SU-DHL-6 (cell line): ENCODE measurements around the gene GSTO1.

ENCODE experiments used
- H2AFZ ChIP-seq: fragments of 200-600 bp; sonication (generic); 2 replicates; pipeline ENCODE4 v1.6.1; 2014; ENCODE audit warnings: low read depth, mild to moderate bottlenecking, moderate library complexity, mixed read lengths, antibody characterized with exemption, low read length; ENCODE audit not compliant: severe bottlenecking
- H3F3A ChIP-seq: fragments of 200-600 bp; shearing (Covaris generic); 2 replicates; pipeline ENCODE4 v1.6.0; 2016; ENCODE audit warnings: antibody characterized with exemption, mild to moderate bottlenecking; ENCODE audit not compliant: insufficient read depth
- H3K27ac ChIP-seq: fragments of 200-600 bp; sonication (generic); 2 replicates; pipeline ENCODE4 v1.5.1; 2016; ENCODE audit warnings: low read depth, mild to moderate bottlenecking, low read length, moderate library complexity, mixed read lengths
- H3K27me3 ChIP-seq: fragments of 200-600 bp; sonication (generic), shearing (Covaris generic); 2 replicates; pipeline ENCODE4 v1.6.0; 2014; ENCODE audit warnings: mild to moderate bottlenecking, low read length
- H3K36me3 ChIP-seq: fragments of 200-600 bp; sonication (generic); 2 replicates; pipeline ENCODE4 v1.6.1; 2014; ENCODE audit warnings: mild to moderate bottlenecking, low read length, mixed read lengths
- H3K4me2 ChIP-seq: fragments of 300-600, 200-600 bp; shearing (Covaris generic), sonication (generic); 2 replicates; pipeline ENCODE4 v1.6.0; 2014; ENCODE audit warnings: low read length, low read depth, mild to moderate bottlenecking; ENCODE audit not compliant: poor library complexity, severe bottlenecking
- H3K4me3 ChIP-seq: fragments of 200-600 bp; sonication (generic); 2 replicates; pipeline ENCODE4 v1.5.1; 2014; ENCODE audit warnings: antibody characterized with exemption, low read length, mild to moderate bottlenecking, mixed read lengths; ENCODE audit not compliant: insufficient read depth, poor library complexity, severe bottlenecking
- H3K79me2 ChIP-seq: fragments of 200-600 bp; sonication (generic); 2 replicates; pipeline ENCODE4 v1.6.1; 2014; ENCODE audit warnings: mild to moderate bottlenecking, low read length, moderate library complexity; ENCODE audit not compliant: insufficient read depth
- H3K9ac ChIP-seq: fragments of 200-600 bp; sonication (generic); 2 replicates; pipeline ENCODE4 v1.7.0; 2014; ENCODE audit warnings: mild to moderate bottlenecking, low read length
- H3K9me2 ChIP-seq: fragments of 200-600 bp; sonication (generic); replicated peaks from 2 replicates; pipeline ENCODE4 v1.6.1; 2014; ENCODE audit warnings: low read length; ENCODE audit not compliant: insufficient read depth
- H3K9me3 ChIP-seq: fragments of 200-600 bp; sonication (generic); 2 replicates; pipeline ENCODE4 v1.6.1; 2014; ENCODE audit warnings: low read length, mixed read lengths; ENCODE audit not compliant: insufficient read depth
- H4K20me1 ChIP-seq: fragments of 200-600 bp; sonication (generic); 2 replicates; pipeline ENCODE4 v1.6.1; 2014; ENCODE audit warnings: low read depth, mild to moderate bottlenecking, antibody characterized with exemption, low read length, moderate library complexity, mixed read lengths
- EZH2phosphoT487 ChIP-seq: fragments of 200-600 bp; sonication (generic), shearing (Covaris generic); conservative IDR thresholded peaks from 2 replicates; pipeline ENCODE4 v1.6.1; 2018; ENCODE audit warnings: mild to moderate bottlenecking, antibody characterized with exemption, low read length, moderate library complexity, mixed read lengths
- TF ChIP-seq, protein P1 (sequence below): fragments of 200-600 bp; sonication (generic); IDR thresholded peaks from one replicate; pipeline ENCODE4 v1.5.1; 2017; ENCODE audit warnings: antibody characterized with exemption, mild to moderate bottlenecking, low read length, moderate library complexity; ENCODE audit not compliant: insufficient read depth, poor library complexity, severe bottlenecking

GSTO1 gene

DNA sequence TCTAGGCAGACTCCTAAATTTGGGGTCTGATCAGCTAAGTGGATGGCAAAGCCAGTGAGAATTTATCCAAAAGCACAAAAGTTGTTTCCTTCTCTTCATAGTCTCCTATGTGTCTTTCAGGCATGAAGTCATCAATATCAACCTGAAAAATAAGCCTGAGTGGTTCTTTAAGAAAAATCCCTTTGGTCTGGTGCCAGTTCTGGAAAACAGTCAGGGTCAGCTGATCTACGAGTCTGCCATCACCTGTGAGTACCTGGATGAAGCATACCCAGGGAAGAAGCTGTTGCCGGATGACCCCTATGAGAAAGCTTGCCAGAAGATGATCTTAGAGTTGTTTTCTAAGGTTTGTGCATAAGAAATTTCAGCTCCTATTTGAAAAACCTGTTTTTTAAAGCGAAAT lies 4.8 kb downstream of the GSTO1 start:
- Histone ChIP-seq H2AFZ (no peak overlapping the region), H3F3A (no peaks in the 10 kb centered on the region), H3K36me3 (no peaks in the 10 kb centered on the region)

DNA sequence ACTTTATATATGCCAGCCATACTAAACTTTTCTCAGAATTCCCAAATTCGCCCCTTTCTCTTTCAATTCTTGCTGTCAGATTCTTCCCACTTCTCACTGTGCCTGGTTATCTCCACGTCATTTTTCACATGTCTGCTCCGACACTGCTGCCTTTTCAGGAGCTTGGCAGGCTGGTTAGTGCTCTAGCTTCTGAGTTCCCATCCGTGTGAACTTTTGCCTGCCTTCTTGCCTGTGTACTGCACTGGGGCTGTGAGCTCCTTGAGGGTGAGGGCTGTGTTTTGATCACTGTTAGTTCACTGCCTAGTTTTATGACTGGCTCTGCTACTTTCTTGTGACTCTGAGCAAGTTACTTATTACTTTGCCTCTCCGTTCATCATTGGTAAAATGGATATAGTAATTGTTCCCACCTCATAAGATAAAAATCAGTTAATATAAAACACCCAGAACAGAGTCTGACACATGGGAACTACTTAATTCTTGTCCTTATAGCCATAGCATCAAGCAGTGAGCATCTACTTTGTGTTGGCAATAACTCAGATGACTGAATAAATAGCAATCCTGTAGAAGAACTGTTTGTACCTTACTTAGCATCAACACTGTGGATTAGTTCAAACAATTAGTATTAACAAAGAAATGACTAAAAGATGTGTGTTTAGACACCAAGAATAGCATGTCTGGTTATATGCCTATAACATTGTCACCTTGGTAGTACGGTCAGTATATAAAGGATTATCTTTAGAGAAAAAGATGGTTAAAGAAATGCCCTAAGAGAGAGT lies 5.5 kb downstream of the GSTO1 start:
- Histone ChIP-seq H3F3A (no peaks in the 10 kb centered on the region), H3K4me3 (no peak overlapping the region), H3K9me2 (no peaks in the 10 kb centered on the region), H3K79me2 (peaks cover 43% of the 10 kb centered on the region), H3K4me2 (no peak overlapping the region), H3K9me3 (no peaks in the 10 kb centered on the region), H3K9ac (no peak overlapping the region), H3K27me3 (no peaks in the 10 kb centered on the region), H3K36me3 (no peaks in the 10 kb centered on the region), H3K27ac (no peak overlapping the region), H2AFZ (no peak overlapping the region), H4K20me1 (peaks cover 16% of the 10 kb centered on the region; the same call in 1 of the 2 replicates)
- no peak for TF ChIP-seq EZH2phosphoT487
- TF ChIP-seq, protein P1, sequence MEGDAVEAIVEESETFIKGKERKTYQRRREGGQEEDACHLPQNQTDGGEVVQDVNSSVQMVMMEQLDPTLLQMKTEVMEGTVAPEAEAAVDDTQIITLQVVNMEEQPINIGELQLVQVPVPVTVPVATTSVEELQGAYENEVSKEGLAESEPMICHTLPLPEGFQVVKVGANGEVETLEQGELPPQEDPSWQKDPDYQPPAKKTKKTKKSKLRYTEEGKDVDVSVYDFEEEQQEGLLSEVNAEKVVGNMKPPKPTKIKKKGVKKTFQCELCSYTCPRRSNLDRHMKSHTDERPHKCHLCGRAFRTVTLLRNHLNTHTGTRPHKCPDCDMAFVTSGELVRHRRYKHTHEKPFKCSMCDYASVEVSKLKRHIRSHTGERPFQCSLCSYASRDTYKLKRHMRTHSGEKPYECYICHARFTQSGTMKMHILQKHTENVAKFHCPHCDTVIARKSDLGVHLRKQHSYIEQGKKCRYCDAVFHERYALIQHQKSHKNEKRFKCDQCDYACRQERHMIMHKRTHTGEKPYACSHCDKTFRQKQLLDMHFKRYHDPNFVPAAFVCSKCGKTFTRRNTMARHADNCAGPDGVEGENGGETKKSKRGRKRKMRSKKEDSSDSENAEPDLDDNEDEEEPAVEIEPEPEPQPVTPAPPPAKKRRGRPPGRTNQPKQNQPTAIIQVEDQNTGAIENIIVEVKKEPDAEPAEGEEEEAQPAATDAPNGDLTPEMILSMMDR, result no peak

More for the DNA sequence above, 4.8 kb downstream of the GSTO1 start:
- Histone ChIP-seq H3K9me2 (no peaks in the 10 kb centered on the region), H3K4me2 (no peak overlapping the region), H3K27ac (no peak overlapping the region), H3K79me2 (peaks cover 35% of the 10 kb centered on the region), H3K9ac (no peak overlapping the region), H3K9me3 (no peaks in the 10 kb centered on the region), H4K20me1 (peaks cover 16% of the 10 kb centered on the region; the same call in 1 of the 2 replicates), H3K27me3 (no peaks in the 10 kb centered on the region), H3K4me3 (no peak overlapping the region)
- TF ChIP-seq, protein P1, result no peak
- TF ChIP-seq EZH2phosphoT487, result no peak

DNA sequence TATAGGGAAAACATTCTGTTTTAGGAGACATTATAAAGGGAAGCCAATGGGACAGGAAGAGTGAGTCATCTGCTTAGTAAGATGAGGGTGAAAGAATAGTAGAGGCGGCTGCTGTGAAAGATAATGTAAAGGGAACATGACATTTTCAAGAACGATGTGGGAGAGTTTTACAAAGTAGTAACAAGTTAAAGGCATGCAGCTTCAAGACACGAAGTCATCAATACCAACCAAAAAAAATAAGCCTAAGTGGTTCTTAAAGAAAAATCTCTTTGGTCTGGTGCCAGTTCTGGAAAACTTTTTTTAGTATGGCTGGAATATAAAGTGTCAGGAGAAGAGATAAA lies 6.1 kb downstream of the GSTO1 start:
- no peak for TF ChIP-seq EZH2phosphoT487
- TF ChIP-seq, protein P1, result no peak
- Histone ChIP-seq H3K9ac (no peak overlapping the region), H3K79me2 (peaks cover 48% of the 10 kb centered on the region), H2AFZ (no peak overlapping the region), H3K9me2 (no peaks in the 10 kb centered on the region), H3K4me3 (no peak overlapping the region), H3F3A (no peaks in the 10 kb centered on the region), H3K36me3 (no peaks in the 10 kb centered on the region), H4K20me1 (peaks cover 13% of the 10 kb centered on the region; the same call in 1 of the 2 replicates), H3K9me3 (no peaks in the 10 kb centered on the region), H3K27me3 (no peaks in the 10 kb centered on the region), H3K4me2 (no peak overlapping the region), H3K27ac (no peak overlapping the region)
